CD4-positive, alpha-beta T cell treated with Interleukin-10 for 1 hour (primary cell): ENCODE data around the gene CENPT.
"Not testable (repeated sequence)": the region's sequence is repeated elsewhere in the genome, so short reads cannot be mapped to it uniquely, and the experiment has no call there.

Experiments used
- DNase-seq: peaks from one replicate; pipeline ENCODE4 v3.0.0-alpha.2; 2020

CENPT gene

DNA sequence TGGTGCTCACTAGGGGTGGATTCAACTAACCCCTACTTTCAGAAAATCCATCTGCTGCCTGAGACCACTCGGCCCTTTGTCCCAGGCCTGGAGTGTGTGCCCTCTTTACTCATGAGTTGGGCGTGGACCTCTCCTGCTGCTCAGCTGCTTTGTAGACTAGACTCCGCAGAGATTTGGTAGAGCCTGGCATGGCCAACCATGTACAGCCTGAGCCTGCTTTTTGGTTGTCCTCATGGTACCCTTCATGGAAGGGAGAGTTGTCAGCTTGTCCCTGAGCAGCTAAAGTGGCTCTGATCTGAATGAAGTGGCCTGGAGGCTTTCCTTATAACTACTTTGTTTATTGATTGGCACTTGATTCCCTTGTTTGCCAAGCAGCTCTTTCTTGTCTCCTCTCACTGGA lies 26.9 kb upstream of the CENPT start:
- DNase-seq = no peak

- DNase-seq = no peak
Measured at GRCh38 chr16:67873435-67874370, 26.2 kb upstream of the CENPT start.

DNA sequence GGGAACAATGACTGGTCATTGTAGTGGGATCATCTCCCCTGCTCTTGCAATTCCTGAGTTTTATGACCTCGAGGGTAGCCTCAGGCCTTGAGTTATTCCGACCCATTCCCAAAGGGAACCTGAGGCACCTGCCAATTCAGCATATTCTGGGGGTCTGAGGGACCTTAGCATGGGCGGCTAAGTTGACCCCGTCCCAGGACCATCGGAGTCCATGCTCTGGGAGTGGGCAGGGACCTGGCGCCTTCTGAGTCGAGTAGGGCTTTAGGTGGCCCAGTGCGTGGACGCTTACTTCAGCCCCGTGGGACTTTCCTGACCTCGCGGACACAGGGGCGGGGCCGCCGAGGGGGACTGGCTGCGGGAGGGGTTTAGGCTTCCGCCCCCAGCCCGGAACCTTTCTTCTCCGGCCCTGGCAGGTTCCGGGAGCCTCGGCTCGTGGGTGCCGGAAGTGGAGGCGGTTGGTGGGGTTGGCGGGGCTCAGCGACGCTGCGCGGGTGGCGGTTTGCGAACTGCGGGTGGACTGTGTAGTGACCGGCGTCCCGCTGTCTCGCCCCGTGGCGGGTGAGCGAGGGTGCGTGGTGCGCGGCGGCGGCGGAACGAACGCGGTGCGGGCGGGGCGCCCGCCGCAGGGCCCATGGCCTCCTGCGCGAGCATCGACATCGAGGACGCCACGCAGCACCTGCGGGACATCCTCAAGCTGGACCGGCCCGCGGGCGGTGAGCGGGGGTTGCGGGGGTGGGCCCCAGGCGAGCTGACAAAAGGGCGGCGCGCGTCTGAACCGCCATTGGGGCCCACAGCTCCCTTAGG lies 25.3 kb upstream of the CENPT start, which contains the start of gene EDC4:
Gene EDC4 (plus strand): TSS at position 422 of the 804 bp plus-strand sequence. CDS start 210 bp downstream, at position 632.
- DNase-seq = peak; percentile 91

DNA sequence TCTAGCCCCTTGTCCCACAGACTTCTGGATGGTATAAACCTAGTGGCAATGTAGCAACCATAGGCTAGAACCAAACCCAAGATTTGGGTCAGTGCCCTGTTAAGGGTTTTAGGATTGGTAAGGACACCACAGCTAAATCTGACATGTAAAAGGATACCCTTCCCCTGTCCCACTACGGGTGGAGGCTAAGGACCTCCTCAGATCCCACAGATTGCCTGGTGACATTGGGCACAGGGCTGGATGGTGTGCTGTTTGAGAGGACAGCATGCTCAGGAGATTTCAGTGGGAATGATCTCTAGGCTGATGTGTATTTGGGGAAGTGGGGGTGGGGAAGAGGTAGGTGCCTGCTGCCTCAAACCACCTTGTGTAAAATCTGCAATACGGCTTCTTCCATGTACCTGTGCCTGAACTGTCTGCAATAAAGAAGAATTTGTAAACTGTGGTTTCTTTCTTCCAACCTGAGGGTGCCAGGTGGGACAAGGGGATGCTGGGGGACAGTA lies 24.7 kb upstream of the CENPT start:
- no peak for DNase-seq

- DNase-seq = no peak
Measured at GRCh38 chr16:67871256-67871655, 23.8 kb upstream of the CENPT start.

GRCh38 chr16:67869653-67870052 lies 22.2 kb upstream of the CENPT start:
- no peak for DNase-seq

DNA sequence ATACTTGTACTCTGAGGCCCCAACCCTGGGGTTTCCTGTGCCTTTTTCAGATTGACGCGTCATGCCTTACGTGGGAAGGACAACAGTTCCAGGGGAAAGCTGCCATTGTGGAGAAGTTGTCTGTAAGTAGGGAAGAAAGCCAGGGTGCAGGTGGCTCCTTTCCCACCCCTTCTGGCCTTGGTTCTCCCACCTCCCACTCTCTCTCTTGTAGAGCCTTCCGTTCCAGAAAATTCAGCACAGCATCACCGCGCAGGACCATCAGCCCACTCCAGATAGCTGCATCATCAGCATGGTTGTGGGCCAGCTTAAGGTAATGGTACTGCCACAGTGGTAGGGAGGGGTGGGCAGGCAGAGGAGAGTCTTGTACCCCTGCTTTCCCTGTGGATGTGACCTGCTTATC lies 20.8 kb upstream of the CENPT start:
- DNase-seq = no peak

DNA sequence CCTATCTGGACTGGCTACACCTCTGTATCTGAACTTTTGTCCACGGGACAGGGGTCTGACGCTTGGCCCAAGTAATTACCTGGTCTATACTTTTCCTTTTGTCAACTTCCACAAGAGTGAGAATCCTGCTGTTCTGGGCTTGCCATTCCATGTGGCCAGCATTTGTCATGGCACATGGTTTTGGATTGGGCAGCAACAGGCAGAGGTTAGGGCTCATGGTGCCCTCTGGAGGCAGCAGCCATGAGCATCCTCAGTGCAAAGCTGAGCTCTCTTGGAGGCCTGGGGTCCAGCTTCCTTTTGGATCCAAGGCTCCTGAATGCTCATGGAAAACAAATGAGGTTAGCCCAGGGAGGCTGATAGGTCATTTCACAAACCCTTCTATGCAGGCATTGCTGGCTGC lies 17.8 kb upstream of the CENPT start:
- peak; percentile 27 for DNase-seq

DNA sequence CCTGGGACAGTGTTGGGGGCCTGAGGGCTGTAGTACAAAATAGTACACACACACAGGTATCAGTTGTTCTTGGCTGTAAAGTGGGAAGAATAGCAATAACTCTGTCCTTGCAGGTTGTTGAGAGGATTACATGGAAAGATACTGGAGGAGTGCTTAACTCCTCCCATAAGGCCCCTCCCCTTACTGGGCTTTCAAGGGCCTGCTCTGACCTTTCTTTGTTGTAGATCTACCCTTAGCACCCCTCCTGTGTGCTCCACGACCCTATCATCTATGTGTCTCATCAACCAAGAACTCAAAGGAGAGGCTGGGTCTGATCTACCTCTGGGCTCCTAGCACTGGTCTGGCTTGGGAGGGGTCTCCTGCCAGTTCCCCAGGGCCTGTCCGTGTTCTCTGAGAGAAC lies 17.1 kb upstream of the CENPT start:
- DNase-seq = no peak

GRCh38 chr16:67864044-67864443 lies 16.6 kb upstream of the CENPT start:
- not testable (repeated sequence) for DNase-seq

- DNase-seq = no peak
Measured at GRCh38 chr16:67862623-67863583, 15.4 kb upstream of the CENPT start.

- no peak for DNase-seq
Measured at GRCh38 chr16:67861877-67862276, 14.4 kb upstream of the CENPT start.

- no peak for DNase-seq
Measured at GRCh38 chr16:67860589-67861398, 13.3 kb upstream of the CENPT start.

- DNase-seq = peak; percentile 8
Measured at GRCh38 chr16:67858500-67858899, 11.0 kb upstream of the CENPT start.

DNA sequence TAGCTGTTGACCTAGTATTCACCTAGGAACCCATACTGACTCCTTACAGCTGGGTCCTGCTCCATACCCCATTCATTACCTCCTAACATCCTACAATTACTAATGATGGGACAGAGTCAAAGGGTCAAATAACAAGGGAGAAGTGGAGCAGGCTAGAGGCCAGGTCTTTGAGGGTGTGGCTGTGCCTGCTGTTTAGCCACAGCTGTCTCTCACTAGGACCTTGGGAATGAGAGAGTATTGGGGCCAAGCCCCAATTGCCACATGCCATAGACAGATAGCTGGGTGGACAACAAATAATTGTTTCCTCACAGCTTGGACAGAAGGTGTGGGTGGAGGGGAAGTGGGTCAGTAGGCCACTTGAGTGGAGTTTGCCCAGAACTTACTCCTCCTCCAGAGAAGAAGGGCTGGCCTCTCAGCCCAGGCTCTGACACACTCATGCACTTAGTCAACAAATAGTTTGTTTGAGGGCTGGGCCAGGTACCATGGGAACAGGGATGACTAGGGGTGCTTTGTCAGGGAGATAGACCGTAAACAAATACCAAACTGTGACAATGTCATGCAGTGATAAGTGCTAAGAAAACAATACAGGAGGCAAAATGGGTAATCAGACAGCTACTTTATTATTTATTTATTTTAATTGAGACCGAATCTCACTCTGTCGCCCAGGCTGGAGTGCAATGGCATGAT lies 10.2 kb upstream of the CENPT start:
- peak; percentile 41 for DNase-seq

DNA sequence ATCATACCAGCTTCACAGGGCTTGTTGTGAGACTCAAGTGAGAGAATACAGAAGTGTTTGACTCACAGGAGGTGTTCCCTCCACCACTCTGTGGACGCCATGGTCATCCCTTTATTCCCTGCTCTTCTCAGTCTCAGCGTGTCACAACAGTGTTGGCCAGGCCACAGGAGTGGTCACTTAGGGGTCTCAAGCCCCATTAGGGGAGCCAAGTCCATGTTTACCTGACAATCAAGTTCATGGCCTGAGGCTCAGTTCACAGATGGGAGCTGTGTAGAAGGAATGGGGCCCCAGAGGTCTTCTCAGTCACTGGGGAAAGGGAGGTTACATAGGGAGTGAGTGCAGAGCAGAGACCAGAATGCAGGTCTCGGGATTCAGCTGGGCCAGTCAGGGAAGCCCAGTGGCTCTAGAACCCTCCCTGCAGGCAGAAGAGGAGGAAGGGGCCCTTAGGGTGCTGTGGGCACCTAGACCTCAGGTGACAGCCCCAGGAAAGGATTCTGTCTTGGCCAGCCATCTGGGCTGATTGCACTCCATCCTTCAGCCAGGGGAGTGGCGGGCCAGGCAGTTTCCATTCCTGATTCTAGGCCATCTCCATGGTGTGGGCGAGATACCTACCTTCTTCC lies 9.5 kb upstream of the CENPT start:
- DNase-seq = no peak

GRCh38 chr16:67855789-67856188 lies 8.3 kb upstream of the CENPT start:
- DNase-seq = no peak

DNA sequence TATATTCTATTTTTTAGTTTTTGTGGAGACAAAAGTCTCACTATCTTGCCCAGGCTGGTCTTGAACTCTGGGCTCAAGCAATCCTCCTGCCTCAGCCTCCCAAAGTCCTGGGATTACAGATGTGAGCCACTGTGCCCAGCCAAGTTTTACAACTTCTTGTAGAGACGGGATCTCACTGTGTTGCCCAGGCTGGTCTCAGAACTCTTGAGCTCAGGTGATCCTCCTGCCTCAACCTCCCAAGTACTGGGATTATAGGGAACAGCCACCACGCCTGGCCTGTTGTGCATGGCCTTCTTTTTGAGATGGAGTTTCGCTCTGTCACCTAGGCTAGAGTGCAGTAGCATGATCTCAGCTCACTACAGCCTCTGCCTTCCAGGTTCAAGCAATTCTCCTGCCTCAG lies 6.2 kb upstream of the CENPT start:
- DNase-seq = no peak

DNA sequence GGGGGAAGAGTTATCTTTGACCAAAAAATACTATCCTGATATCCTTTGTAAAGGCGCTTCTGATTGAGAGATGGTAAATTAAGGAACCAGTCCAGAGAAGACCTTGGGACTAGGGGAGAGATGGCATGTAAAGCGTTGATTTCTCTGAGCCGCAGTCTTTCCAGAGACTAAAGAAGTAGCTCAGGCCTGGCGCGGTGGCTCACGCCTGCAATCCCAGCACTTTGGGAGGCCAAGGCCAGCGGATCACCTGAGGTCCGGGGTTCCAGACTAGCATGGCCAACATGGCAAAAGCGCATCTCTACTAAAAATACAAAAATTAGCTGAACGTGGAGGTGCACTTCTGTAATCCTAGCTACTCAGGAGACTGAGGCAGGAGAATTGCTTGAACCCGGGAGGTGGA lies 625 bp upstream of the CENPT start:
- no peak for DNase-seq

DNA sequence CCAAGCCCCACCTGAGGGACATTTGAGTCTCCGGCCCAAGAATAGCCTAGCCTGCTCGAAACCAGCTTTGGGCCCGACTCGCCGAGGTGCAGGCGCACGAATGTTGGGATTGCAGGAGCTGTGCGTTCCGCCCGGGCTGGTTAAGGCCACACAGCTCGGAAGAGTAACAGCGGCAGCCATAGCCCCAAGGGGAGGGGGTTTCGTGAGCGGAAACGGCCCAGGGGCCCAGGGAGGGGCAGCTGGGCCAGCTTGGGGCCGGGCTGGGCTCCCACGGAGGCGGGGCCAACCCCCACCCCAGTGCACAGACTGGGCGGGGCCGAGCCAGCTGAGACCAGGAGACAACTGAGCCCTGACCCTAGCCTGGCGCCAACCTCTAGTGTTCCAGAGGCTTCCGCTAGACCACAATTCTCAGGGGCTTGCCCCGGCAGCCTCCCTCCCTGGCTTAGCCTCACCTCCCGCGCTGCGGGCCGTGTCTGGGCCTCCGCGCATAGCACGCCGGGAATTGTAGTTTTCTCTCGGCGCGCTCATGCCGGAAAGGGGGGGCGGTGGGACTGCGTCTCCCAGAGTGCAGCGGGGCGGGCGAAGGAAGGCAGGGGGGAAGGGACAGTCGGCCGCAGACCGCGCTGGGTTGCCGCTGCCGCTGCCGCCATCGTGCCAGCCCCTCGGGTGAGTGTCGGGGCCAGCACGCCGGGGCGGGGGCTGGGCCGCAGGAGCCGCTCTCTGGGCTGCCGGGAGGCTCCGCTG lies 1.0 kb downstream of the CENPT start, which contains the start of gene NUTF2:
Gene NUTF2 (plus strand): TSS at position 614 of the 744 bp plus-strand sequence. CDS start 18,198 bp downstream, outside the sequence.
- DNase-seq = peak; percentile 96
